Measurements from ENCODE around the gene NEMP1. TPM values are rescaled to one million over a fixed set of nuclear protein-coding genes. Genes with fewer than 3 reads are reported as not detected.

NEMP1 gene
- total and polyA plus RNA-seq, 4 donors, result 3.7 to 14.3 (median 7.7) TPM

- Histone ChIP-seq H3K27me3 (ENCODE audit: control insufficient read depth in 3 of 3, insufficient read depth in 3 of 3, low read length in 2 of 3) (peaks cover 0 to 17% (median 2%) of the 10 kb centered on the region in 3 donors), H3K9me3 (ENCODE audit: control insufficient read depth in 4 of 4, insufficient read depth in 3 of 4, low read length in 3 of 4) (no peaks in the 10 kb centered on the region), H3K4me1 (ENCODE audit: control insufficient read depth in 5 of 5, insufficient read depth in 5 of 5, low read length in 5 of 5) (no peaks in the 10 kb centered on the region), H3K4me3 (no peak overlapping the region), H3K27ac (ENCODE audit: low read depth in 1 of 2, low read length in 1 of 2) (no peak overlapping the region), H3K9ac (ENCODE audit: insufficient read depth in 1 of 2, low read length in 2 of 2) (no peak overlapping the region), H3K36me3 (ENCODE audit: control insufficient read depth in 4 of 4, insufficient read depth in 4 of 4, low read length in 4 of 4) (no peaks in the 10 kb centered on the region)
- no peak for TF ChIP-seq CTCF (IDR thresholded peaks at IDR 0.05; ENCODE audit: control extremely low read depth, extremely low read depth)
- DNase-seq, result no peak
- no peak for ATAC-seq (ENCODE audit: insufficient read depth, low FRiP score)
- 79 to 86% methylated on average over 7 of the region's 7 CpGs for WGBS, 2 donors
Measured at GRCh38 chr12:57012600-57013465, 65.8 kb downstream of the NEMP1 start.

GRCh38 chr12:57011438-57012424, 66.9 kb downstream of the NEMP1 start:
- Histone ChIP-seq H3K9ac (ENCODE audit: insufficient read depth in 1 of 2, low read length in 2 of 2) (no peak overlapping the region), H3K4me3 (no peak overlapping the region), H3K27me3 (ENCODE audit: control insufficient read depth in 3 of 3, insufficient read depth in 3 of 3, low read length in 2 of 3) (peaks cover 0 to 17% (median 2%) of the 10 kb centered on the region in 3 donors), H3K27ac (ENCODE audit: low read depth in 1 of 2, low read length in 1 of 2) (no peak overlapping the region), H3K9me3 (ENCODE audit: control insufficient read depth in 4 of 4, insufficient read depth in 3 of 4, low read length in 3 of 4) (no peaks in the 10 kb centered on the region), H3K4me1 (ENCODE audit: control insufficient read depth in 5 of 5, insufficient read depth in 5 of 5, low read length in 5 of 5) (peaks cover 0 to 2% (median 0%) of the 10 kb centered on the region in 5 donors), H3K36me3 (ENCODE audit: control insufficient read depth in 4 of 4, insufficient read depth in 4 of 4, low read length in 4 of 4) (no peaks in the 10 kb centered on the region)
- 70 to 82% methylated on average over 12 of the region's 12 CpGs for WGBS, 2 donors
- DNase-seq (no peak), ATAC-seq (ENCODE audit: insufficient read depth, low FRiP score) (no peak)
- TF ChIP-seq CTCF (IDR thresholded peaks at IDR 0.05; ENCODE audit: control extremely low read depth, extremely low read depth), result no peak

GRCh38 chr12:57010627-57011247, 67.9 kb downstream of the NEMP1 start:
- ATAC-seq (ENCODE audit: insufficient read depth, low FRiP score), result no peak
- Histone ChIP-seq H3K27ac (ENCODE audit: low read depth in 1 of 2, low read length in 1 of 2) (no peak overlapping the region), H3K36me3 (ENCODE audit: control insufficient read depth in 4 of 4, insufficient read depth in 4 of 4, low read length in 4 of 4) (no peaks in the 10 kb centered on the region), H3K9ac (ENCODE audit: insufficient read depth in 1 of 2, low read length in 2 of 2) (no peak overlapping the region), H3K27me3 (ENCODE audit: control insufficient read depth in 3 of 3, insufficient read depth in 3 of 3, low read length in 2 of 3) (peaks cover 0 to 17% (median 2%) of the 10 kb centered on the region in 3 donors), H3K4me1 (ENCODE audit: control insufficient read depth in 5 of 5, insufficient read depth in 5 of 5, low read length in 5 of 5) (peaks cover 0 to 4% (median 0%) of the 10 kb centered on the region in 5 donors), H3K9me3 (ENCODE audit: control insufficient read depth in 4 of 4, insufficient read depth in 3 of 4, low read length in 3 of 4) (no peaks in the 10 kb centered on the region), H3K4me3 (no peak overlapping the region)
- WGBS, 2 donors, result 91 to 96% methylated on average over 4 of the region's 4 CpGs
- DNase-seq, result no peak
- no peak for TF ChIP-seq CTCF (IDR thresholded peaks at IDR 0.05; ENCODE audit: control extremely low read depth, extremely low read depth)

All from lung (tissue), 12 donors.